Frontal cortex (tissue), 4 donors: ENCODE measurements around the gene P2RY14. TPM values are rescaled to one million over a fixed set of nuclear protein-coding genes. Genes with fewer than 3 reads are reported as not detected.
A peak's percentile ranks its signal among the peaks of the same experiment; 100 is the strongest.
"Not testable (repeated sequence)": the region's sequence is repeated elsewhere in the genome, so short reads cannot be mapped to it uniquely, and the experiment has no call there.

Source experiments
- DNase-seq, 2 donors: peaks; one replicate each; pipeline ENCODE4 v3.0.0; 2012; ENCODE audit warnings: low spot score in 2 of 2
- FAIRE-seq: peaks from 2 replicates; lab custom pipeline; 2012; peaks lifted over from hg19 to GRCh38; lab: Jason Lieb, UNC
- total RNA-seq: library from RNA; depleted of rRNA; stranded (reverse); fragments of >200 nt; gene quantifications from one replicate; pipeline ENCODE4 v1.2.3, GENCODE V29; 2014
- donor health status: control.
- donor health status: control.
- donor health status: control.

Gene P2RY14
- total RNA-seq, 1 donor from 2014 or later, result 1.2 TPM

DNA sequence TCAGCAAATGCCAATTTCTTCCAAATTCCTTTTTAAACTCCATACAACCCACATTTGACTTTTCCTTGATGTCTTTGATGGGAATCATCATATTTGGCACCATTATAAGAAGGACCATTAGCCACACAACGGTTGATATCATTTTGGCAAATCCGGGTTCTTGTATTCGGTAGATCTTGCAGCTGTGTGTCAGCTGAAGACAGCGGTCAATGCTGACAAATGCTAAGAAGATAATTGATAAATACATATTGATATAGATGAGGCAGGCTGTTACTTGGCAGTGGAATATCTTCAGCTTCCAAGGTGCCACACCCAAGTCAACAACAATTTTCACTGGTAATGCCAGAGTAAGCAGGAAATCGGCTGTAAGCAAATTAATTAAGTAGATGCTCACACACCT lies 79.5 kb downstream of the P2RY14 start:
- no peak for DNase-seq
- FAIRE-seq, result no peak

DNA sequence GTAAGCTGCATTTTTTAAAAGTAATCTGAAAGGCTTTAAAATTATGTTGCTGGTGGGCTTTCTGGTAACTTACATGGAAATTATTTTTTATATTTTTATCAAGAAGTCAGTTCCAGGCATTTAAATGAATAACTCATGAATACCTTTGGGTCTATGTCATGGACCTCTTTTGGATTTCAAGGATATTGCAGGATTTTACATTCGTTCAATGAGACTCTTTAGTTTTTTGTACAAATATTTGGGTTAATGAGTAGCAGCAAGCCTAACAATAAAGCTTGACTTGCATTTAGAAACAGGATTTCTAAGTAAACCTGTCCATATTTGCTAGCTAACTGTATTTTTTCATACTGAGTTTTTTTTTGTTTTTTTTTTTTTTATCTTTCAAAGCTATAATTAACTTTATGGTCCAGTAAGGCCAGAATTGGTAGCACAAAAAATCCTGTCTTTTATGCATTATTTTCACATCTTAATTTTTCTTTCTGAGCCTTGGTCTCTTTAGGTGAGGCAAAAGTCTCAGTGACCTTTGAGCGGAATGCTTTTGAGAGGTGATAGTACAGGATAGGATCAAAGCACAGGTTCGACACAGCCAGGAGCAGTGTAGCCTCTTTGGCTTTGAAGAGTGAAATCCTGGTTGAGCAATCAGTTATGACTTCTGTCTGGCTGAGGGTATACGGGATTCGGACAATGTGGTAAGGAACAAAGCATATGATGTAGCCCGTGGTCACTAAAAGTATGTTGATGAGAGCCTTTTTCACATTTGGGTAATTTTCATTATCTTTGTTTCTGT lies 80.2 kb downstream of the P2RY14 start:
- FAIRE-seq (no peak), DNase-seq (no peak)

DNA sequence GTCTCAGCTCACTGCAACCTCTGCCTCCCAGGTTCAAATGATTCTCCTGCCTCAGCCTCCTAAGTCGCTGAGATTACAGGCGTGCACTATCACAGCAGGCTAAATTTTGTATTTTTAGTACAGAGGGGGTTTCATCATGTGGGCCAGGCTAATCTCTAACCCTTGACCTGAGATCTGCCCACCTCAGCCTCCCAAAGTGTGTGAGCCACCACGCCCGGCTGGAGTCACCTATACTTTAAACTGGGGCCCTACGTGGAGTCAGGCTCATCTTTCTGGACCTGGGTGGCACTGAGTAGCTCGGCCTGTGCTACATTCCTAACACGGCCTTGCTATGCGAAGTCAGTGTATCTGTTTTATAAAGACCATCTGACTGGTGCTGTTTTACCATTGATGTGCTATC lies 81.1 kb downstream of the P2RY14 start:
- no peak for FAIRE-seq
- DNase-seq, result no peak

DNA sequence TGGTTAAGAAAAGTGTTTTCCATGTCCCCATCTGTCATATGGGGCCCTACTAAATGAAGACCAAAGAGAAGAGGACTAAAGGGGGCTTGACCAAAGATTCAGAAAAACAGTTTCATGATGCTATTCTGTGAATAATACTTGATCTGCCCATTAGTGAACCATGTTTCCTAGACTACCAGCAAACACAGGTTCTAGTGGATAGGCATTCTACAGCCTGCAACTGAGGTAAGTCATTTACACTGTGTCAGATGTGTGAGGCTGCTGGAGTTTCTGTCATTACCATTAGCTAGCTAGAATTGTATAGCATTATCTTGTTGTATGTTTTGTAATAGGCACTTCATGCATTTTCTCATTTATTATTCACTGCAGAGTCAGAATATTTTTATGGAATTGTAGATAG lies 81.9 kb downstream of the P2RY14 start:
- no peak for FAIRE-seq

DNA sequence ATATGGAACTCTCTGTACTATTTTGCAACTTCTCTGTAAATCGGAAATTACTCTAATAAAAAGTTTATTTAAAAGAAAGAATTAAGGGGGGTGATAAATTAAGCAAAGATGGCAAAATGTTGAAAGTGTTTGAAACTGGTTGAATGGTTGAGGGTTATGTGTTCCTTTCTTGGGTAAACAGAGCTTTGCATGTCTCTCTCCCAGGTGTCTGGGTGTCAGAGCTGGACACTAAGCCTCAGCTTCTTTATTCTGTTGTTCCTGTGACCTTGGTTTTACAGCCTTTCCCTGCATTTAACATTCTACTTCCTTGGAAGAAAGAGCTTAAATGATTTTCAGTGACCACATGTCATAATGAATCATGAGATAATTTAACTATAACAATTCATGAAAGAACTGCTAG lies 82.5 kb downstream of the P2RY14 start:
- FAIRE-seq (no peak), DNase-seq (no peak)

More for the DNA sequence above, 81.9 kb downstream of the P2RY14 start:
- DNase-seq, result no peak

DNA sequence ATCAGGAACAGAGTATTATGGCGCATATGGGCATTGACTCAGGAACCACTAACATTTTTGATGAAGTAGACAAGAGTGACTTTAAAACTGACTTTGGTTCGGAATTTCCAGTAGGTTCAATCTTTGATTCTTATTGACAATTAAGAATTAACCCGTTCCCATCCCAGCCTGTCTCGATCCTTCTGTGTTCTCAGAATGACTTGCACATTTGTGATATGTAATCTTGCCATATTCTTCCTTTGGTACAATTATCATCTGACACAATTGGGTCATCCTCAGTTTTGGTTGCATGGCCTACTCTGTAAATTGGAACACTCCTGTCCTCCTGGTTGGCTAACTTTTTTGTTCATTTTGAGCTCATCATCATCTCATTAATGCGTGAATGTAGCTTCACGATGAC lies 85.8 kb downstream of the P2RY14 start:
- no peak for FAIRE-seq
- DNase-seq, result no peak

DNA sequence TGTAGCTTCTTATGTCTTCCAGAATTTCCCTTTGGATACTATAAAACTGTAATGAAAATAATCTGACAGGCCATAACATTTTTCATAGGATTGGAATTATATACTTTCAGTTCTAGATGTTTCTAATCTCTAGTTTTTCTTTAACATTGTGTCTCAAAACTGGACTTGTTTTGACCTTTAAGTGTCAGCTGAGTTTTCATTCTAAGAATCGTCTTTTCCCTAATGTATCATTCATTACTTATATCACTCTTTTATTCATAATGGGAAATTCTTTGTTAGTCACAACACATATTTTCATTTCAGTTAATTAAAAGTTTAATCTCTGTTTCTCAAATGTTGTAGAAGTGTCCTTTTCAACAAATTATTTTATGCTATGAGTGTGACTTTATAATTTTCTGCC lies 87.2 kb downstream of the P2RY14 start:
- no peak for DNase-seq
- no peak for FAIRE-seq

DNA sequence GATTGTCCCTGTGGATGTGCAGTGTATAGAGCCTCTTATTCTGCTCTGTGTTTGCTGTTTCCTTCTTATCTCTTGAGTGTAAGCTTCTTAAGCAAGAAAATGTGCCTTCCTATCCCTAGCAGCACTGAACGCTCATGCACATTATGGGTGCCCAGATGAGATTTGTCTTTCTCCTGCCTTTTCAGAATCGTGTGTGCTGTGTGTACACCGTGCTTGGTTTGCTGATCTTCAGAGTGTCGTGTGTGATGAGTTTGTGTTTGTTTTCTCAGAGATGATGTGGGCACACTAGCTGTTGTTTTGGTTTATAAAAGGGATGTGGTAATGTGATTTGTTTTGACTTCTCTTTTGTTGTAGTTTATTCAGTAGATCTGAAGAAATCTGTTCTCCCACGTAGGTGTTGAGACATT lies 95.1 kb downstream of the P2RY14 start:
- no peak for DNase-seq
- no peak for FAIRE-seq

DNA sequence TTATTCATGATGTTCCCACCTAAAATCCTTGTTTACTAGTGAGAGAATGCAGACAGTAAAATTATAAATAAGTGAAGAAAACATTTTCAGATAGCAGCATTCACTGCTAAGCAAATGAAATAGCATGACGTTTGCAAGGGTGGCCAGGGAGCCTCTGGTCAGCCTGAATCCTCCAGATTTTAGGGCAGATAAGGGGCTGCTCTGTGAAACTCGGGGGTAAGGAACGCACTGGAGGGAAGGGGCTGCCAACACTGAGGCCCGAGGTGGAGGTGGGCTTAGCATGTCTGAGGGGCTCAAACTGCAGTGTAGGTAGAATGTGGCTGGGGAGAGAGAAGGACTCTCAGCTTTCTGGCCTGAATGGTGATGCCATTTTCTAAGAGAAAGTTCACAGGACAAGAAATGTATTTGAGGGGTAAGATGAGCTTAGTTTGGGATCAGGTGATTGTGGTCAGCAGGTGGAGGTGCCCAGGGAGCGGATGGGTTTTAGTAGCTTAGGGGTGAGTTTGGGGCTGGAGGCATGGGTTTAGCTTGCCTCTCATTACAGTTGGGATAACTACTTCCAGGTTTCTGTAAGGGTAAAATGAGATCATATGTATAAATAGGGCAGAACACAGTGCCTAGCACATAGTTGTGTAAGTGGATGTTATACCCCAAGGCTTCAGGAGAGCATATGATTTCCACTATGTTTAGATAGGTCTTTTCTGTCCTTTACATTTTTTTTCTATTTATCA lies 95.8 kb downstream of the P2RY14 start:
- DNase-seq (no peak), FAIRE-seq (no peak)

DNA sequence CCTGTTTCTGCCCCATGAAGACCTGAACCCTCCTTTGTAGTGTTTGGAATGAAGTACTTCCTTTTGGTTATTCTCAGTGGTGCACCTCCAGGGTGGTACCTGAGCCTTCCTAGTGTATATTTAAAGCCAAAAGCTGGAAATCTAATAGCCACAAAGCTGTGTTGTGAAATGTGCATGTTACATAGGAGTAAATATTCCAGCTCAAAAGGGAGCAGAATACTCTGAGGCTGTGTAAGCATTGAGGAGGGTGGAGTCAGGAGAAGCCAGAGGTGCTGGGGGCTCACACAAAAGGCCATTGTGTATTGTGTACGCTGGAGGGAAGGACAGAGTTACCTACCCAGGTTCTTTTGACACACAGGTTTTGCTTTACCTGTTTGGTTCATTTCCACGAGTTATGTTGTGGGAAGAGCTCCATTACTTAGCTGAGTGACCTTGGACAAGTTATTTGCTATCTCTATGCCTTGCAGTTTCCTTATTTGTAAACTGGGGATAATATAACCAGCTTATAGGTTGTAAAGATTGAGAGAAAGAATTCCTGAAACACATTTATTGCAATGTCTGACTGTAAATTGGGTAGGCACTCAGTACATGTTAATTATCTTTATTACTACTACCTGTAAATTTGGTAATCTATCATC lies 100.0 kb downstream of the P2RY14 start:
- FAIRE-seq (no peak), DNase-seq (no peak)

DNA sequence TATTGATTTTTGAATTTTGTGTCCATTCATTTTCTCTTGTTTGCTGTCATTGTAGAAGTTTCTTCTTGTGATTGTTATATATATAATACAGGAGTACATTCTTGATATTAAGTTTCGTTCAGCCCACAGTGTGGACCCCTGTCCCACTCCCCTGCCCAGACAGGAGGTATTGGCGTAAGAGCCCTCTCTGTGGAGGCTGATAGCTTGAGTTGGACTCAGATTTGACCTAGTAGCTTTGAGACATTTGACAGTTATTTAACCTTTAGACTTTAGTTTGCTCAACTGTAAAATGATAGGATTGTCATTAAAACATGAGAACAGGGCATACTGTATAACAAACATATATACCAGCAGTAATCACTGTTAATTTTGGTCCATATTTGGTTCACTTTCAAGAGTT lies 102.4 kb downstream of the P2RY14 start:
- DNase-seq (no peak), FAIRE-seq (no peak)

DNA sequence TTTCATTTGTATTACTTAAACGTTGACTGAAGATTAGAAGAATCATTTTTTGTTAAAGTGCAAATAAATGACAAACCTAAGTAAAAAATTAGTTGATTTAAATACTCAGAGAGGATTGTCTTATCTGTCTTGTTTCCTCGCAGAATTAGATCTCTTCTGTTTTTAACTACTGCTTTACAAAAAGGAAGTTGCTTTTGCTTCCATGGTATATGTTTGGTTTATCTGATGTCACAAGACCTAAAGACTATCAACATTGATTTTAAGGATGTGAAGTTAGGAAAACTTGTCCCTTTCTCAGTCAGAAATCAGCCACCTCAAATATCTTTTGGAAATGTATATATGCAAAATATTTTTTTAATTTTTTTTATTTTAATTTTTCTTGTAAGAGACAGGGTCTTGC lies 104.0 kb downstream of the P2RY14 start:
- DNase-seq (no peak), FAIRE-seq (no peak)

DNA sequence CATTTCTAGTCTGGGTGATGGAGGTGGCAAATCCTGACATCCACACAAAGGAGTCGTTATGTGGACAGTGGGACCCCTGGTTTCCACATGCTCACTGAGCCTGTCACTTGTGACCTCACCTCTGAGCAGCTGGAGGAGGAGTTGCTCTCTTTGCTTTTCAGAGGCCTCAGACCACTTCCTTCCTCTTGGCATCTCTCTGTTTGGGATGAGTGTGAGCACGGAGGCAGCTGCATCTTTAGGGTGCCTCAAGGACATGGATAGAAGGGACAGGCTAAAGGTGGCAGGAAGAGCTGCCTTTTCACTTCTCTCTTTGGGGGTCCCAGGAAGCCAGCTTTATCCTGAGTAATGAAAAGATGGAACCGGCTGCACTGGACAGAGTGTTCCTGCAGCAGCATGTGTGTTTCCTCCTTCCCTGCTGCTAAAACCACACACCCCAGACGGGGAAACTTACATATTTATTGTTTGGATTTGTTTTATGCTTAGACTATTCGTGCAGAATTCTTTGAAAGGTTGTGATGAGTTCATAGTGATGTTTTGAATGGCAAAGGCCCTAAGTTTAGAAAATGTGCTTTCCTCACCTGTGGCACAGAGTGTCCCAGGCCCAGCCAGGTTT lies 107.1 kb downstream of the P2RY14 start:
- no peak for FAIRE-seq
- no peak for DNase-seq

DNA sequence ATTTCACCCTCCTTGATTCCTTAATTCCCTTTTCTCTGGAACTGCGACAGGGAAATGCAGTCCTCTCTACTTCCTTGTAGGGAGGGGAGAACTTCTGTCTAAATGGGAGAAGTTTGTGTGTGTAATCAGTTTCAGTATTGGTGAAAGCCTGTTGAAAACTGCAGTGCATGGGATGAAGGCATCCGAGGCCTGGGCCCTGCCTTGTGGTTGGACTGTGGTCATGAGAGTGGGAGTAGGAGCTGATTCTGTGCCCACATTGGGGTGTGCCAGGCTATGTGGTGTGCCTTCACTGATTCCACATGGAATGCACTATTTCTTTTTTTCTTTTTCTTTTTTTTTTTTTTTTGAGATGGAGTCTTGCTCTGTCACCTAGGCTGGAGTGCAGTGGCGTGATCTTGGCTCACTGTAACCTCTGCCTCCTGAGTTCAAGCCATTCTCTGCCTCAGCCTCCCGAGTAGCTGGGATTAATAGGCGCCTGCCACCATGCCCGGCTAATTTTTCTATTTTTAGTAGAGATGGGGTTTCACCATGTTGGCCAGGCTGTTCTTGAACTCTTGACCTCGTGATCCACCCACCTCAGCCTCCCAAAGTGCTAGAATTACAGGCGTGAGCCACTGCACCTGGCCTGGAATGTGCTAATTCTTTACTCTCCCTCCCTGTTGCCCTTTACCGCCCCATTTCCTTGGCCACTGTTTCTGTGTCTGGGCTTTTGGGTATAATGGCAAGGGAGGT lies 108.2 kb downstream of the P2RY14 start:
- FAIRE-seq, DNase-seq: not testable (repeated sequence)

DNA sequence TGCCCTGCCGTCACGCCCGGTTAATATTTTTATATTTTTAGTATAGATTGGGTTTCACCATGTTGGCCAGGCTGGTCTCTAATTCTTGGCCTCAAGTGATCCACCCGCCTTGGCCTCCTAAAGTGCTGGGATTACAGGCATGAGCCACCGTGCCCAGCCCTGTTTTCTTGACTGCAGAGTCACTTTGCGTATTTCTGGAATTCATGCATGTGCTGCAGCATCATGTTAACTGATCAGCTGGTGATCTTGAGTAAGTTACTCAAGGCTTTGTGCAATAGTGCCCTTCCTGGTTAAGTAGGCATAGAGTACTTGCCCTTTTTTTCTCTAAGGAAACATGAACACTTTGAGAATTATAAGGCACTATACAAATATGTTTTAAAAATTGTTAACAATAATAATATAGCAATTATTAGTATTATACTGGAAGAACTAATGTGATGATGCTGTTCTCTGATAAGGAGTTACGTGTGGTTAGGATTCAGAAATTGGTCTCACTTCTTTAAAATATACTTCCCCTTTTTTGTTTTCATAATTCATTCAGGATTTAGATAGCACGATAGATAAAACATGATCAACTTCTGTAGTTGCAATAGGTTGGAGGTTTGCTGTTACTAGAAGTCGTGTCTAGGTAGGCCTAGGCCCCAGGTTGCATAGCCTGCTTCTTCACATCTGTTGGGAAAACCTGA lies 108.9 kb downstream of the P2RY14 start:
- DNase-seq, result no peak
- no peak for FAIRE-seq

DNA sequence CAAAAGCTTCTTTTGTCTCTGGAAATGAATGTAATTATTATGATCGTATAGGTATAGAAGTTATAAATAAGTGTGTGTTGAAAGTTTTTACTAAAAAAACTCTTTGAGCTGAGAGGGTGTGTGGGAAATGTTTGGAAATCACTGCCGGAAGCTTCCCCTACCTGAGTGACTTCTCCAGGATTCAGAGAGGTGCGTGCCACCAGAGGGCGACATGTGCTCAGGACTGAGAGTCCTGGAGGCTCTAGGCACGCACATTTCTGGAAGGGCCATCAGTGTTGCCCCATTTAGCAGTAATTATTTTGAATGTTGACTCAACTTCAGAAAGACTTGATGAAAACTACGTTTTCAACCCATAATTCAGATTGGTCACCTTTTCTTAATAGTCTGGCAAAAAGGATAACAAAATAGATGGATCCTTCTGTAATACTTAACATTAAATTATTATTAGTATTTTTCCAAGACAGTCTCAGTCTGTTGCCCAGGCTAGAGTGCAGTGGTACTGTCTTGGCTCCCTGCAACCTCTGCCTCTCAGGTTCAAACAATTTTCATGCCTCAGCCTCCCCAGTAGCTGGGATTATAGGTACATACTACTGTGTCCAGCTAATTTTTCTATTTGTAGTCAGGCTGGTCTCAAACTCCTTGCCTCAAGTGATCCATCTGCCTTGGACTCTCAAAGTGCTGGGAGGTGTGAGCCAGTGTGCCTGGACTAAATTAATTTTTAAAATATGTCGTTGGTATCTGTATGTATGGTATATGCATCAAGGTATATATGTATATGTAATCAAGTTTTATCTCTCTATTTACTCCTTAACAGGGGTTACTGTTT lies 109.9 kb downstream of the P2RY14 start:
- FAIRE-seq (no peak), DNase-seq (peak; percentile 15 to 43)

DNA sequence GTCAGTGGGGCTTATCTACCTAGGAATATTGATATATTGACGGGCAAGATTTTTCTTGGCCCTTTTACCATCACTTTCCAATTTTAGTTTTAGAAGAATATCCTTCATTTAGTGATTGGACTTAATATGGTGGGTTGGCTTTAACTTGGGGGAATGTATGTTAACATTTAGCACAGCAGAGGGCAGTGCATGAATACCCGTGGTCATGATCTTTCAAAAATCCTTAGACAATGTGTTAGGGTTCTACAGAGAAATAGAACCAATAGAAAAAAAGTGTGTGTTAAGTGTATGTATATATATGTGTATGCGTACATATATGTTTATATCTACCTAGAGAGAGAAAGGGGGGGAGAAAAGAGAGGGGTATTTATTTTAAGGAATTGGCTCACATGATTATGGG lies 112.2 kb downstream of the P2RY14 start:
- no peak for FAIRE-seq

DNA sequence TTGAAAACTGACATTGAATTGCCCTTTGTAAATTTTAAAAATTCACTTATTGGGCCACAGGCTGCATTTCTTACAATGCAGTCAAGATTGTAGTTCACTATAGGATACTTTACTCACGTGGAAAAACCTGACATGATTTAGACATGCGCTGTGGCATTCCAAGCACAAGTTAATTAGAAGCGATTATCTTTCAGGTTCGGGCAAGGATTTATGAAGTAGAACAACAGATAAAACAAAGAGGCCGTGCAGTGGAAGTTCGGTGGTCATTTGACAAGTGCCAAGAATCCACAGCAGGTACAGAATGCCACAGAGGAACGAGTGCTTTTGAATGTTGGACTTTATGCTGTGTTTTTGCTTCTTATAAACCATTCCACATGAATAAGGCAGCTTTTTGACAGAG lies 113.1 kb downstream of the P2RY14 start:
- FAIRE-seq, result no peak
- no peak for DNase-seq

More for the DNA sequence above, 112.2 kb downstream of the P2RY14 start:
- no peak for DNase-seq
